A673 (cell line): ENCODE results near the gene HARBI1. TPM values are rescaled to one million over a fixed set of nuclear protein-coding genes. Genes with fewer than 3 reads are reported as not detected.

Source experiments
- BruUV-seq: library from RNA; stranded (reverse); fragments of 400-500 nt; replicated peaks from 2 replicates; lab custom pipeline; 2021; lab: Mats Ljungman, UMichigan
- CTCF ChIA-PET: fragments of 300-600 bp; sonication (Branson Sonifier 250); formaldehyde crosslinking; loops from one replicate; lab custom pipeline; 2022; ENCODE audit warnings: antibody characterized with exemption; lab: Charles Lee
- POLR2A ChIA-PET: fragments of 300-600 bp; sonication (Branson Sonifier 250); formaldehyde crosslinking; loops from one replicate; lab custom pipeline; 2022; ENCODE audit warnings: antibody characterized with exemption; ENCODE audit not compliant: low non-redundant PET; lab: Charles Lee
- DNase-seq: peaks from one replicate; pipeline ENCODE4 v3.0.0-alpha.2; 2015; ENCODE audit warnings: low spot score
- H3K27ac ChIP-seq: fragments of 200-600 bp; sonication (generic); 2 replicates; pipeline ENCODE4 v1.5.1; 2016; ENCODE audit warnings: mixed run types, low read depth, mild to moderate bottlenecking, mixed read lengths, antibody characterized with exemption, low read length; ENCODE audit not compliant: poor library complexity, severe bottlenecking
- H3K27me3 ChIP-seq: fragments of 200-600 bp; sonication (generic); replicated peaks from 2 replicates; pipeline ENCODE4 v1.6.1; 2017; ENCODE audit warnings: mixed run types, low read depth, mild to moderate bottlenecking, mixed read lengths, antibody characterized with exemption, low read length; ENCODE audit not compliant: insufficient read depth, poor library complexity
- H3K36me3 ChIP-seq: fragments of 200-600 bp; sonication (generic); 2 replicates; pipeline ENCODE4 v1.6.1; 2016; ENCODE audit warnings: mixed run types, mild to moderate bottlenecking, mixed read lengths, antibody characterized with exemption, low read length; ENCODE audit not compliant: insufficient read depth, poor library complexity, severe bottlenecking
- H3K4me1 ChIP-seq: fragments of 200-600 bp; sonication (generic); 2 replicates; pipeline ENCODE4 v1.6.1; 2017; ENCODE audit warnings: mixed run types, mild to moderate bottlenecking, mixed read lengths, antibody characterized with exemption, low read length; ENCODE audit not compliant: insufficient read depth, poor library complexity, severe bottlenecking
- H3K4me3 ChIP-seq: fragments of 200-600 bp; sonication (generic); 2 replicates; pipeline ENCODE4 v1.5.1; 2016; ENCODE audit warnings: low read depth, mixed run types, mild to moderate bottlenecking, mixed read lengths, low read length; ENCODE audit not compliant: poor library complexity, severe bottlenecking
- H3K9me3 ChIP-seq: fragments of 200-600 bp; sonication (generic); 2 replicates; pipeline ENCODE4 v1.6.1; 2016; ENCODE audit warnings: mixed run types, low read depth, mild to moderate bottlenecking, mixed read lengths, antibody characterized with exemption, low read length; ENCODE audit not compliant: poor library complexity, severe bottlenecking
- CTCF ChIP-seq: fragments of 300-800, 200-600 bp; sonication (generic); conservative IDR thresholded peaks from 2 replicates; pipeline ENCODE4 v1.5.1; 2017; ENCODE audit warnings: low read depth, mild to moderate bottlenecking, antibody characterized with exemption, low read length, moderate library complexity, mixed read lengths
- EZH2 ChIP-seq: fragments of 200-600 bp; sonication (generic); IDR thresholded peaks from 2 replicates; pipeline ENCODE4 v1.6.1; 2017; ENCODE audit warnings: borderline replicate concordance, low read depth, mild to moderate bottlenecking, mixed read lengths, antibody characterized with exemption, low read length; ENCODE audit not compliant: poor library complexity, severe bottlenecking
- intact Hi-C: fragments of 100-400 bp; cut with micrococcal nuclease; formaldehyde crosslinking; loops from one replicate; pipeline ENCODE4 v1.10.0; 2022; ENCODE audit not compliant: unreplicated experiment
- total RNA-seq: library from RNA; stranded (reverse); gene quantifications from 2 replicates; pipeline ENCODE4 v1.2.3, GENCODE V29; 2021

The HARBI1 gene
- total RNA-seq, 1 experiment from 2014 or later, result 11.6 TPM

GRCh38 chr11:46664612-46665011 is 47.6 kb upstream of the HARBI1 start:
- Histone ChIP-seq H3K4me1 (no peaks in the 10 kb centered on the region), H3K4me3 (no peak overlapping the region), H3K27ac (no peak overlapping the region), H3K27me3 (no peaks in the 10 kb centered on the region), H3K36me3 (peaks cover 53% of the 10 kb centered on the region), H3K9me3 (no peaks in the 10 kb centered on the region)
- ChIA-PET POLR2A (no interaction called here), CTCF (no interaction called here)
- TF ChIP-seq EZH2 (no peak), CTCF (no peak)
- intact Hi-C loops, result no loop called here
- DNase-seq, result no peak
- no TSS peak for BruUV-seq

- Histone ChIP-seq H3K4me3 (no peak overlapping the region), H3K27me3 (no peaks in the 10 kb centered on the region), H3K9me3 (no peaks in the 10 kb centered on the region), H3K27ac (no peak overlapping the region), H3K36me3 (peaks cover 53% of the 10 kb centered on the region), H3K4me1 (no peaks in the 10 kb centered on the region)
- no TSS peak for BruUV-seq
- ChIA-PET POLR2A (interaction anchor here (0.7 kb wide), 1 partner anchor 109 kb away, joined by 17 read pairs; no protein-coding TSS in a partner anchor), CTCF (no interaction called here)
- no peak for DNase-seq
- TF ChIP-seq EZH2 (no peak), CTCF (no peak)
- intact Hi-C loops, result no loop called here
Measured at GRCh38 chr11:46663277-46663940, 46.4 kb upstream of the HARBI1 start.

GRCh38 chr11:46662366-46662765 is 45.3 kb upstream of the HARBI1 start:
- no TSS peak for BruUV-seq
- CTCF ChIA-PET, result no interaction called here
- Histone ChIP-seq H3K27ac (no peak overlapping the region), H3K9me3 (no peaks in the 10 kb centered on the region), H3K4me3 (no peak overlapping the region), H3K4me1 (no peaks in the 10 kb centered on the region), H3K27me3 (no peaks in the 10 kb centered on the region), H3K36me3 (peaks cover 52% of the 10 kb centered on the region)
- no peak for TF ChIP-seq EZH2
- no peak for TF ChIP-seq CTCF
- no peak for DNase-seq
- intact Hi-C loops, result no loop called here
- POLR2A ChIA-PET, result no interaction called here
